A549 (cell line): ENCODE measurements around the gene MT2A. TPM values are rescaled to one million over a fixed set of nuclear protein-coding genes. Genes with fewer than 3 reads are reported as not detected.

ENCODE experiments used
- ATAC-seq, 2 experiments: fragments of 200-7000 bp in 1 of 2; fragments of >200 bp in 1 of 2; cut with Nextera tagmentation in 1 of 2; cut with Tn5 transposase in 1 of 2; 3 replicates each; pipeline versions ENCODE4 v1.8.0 to v1.9.1; 2018 to 2020; ENCODE audit warnings: mild to moderate bottlenecking in 1 of 2, moderate library complexity in 1 of 2
- CTCF ChIA-PET: fragments of 300-600 bp; sonication (Branson Sonifier 250); formaldehyde crosslinking; extraction: SDS; loops from one replicate; lab custom pipeline; 2021; ENCODE audit warnings: antibody characterized with exemption, inconsistent platforms; lab: Yijun Ruan, JAX
- POLR2A ChIA-PET: fragments of 350-600 bp; formaldehyde crosslinking; extraction: SDS; loops from one replicate; lab custom pipeline; 2021; ENCODE audit warnings: antibody characterized with exemption, inconsistent platforms; lab: Yijun Ruan, JAX
- DNase-seq, 2 experiments: peaks; one replicate each; pipeline versions ENCODE4 v3.0.0 to v3.0.0-alpha.2; 2011 to 2016; ENCODE audit warnings: low read depth in 1 of 2, low spot score in 1 of 2
- FAIRE-seq: peaks from 2 replicates; lab custom pipeline; 2011; peaks lifted over from hg19 to GRCh38; lab: Jason Lieb, UNC
- H3K27ac ChIP-seq, 2 experiments: fragments of >200 bp; sonication (Bioruptor Twin); formaldehyde crosslinking; 3 replicates each; pipeline ENCODE4 v1.5.1; 2016 to 2017
- H3K4me1 ChIP-seq: fragments of >200 bp; sonication (Bioruptor Twin); formaldehyde crosslinking; 3 replicates; pipeline ENCODE4 v1.6.1; 2016
- H3K4me2 ChIP-seq: fragments of >200 bp; sonication (Bioruptor Twin); formaldehyde crosslinking; 3 replicates; pipeline ENCODE4 v1.6.1; 2016
- H3K4me3 ChIP-seq: fragments of >200 bp; sonication (Bioruptor Twin); formaldehyde crosslinking; 3 replicates; pipeline ENCODE4 v1.5.1; 2016
- H3K9me3 ChIP-seq: fragments of >200 bp; sonication (Bioruptor Twin); formaldehyde crosslinking; 3 replicates; pipeline ENCODE4 v1.6.1; 2016
- ATOH8 ChIP-seq: fragments of 250-450 bp; sonication (Bioruptor Pico); IDR thresholded peaks from 2 replicates; pipeline ENCODE4 v1.5.0; 2020; ENCODE audit warnings: low read depth, mild to moderate bottlenecking, moderate library complexity
- CBX2 ChIP-seq: fragments of 200-600 bp; sonication (generic); IDR thresholded peaks from 2 replicates; pipeline ENCODE4 v1.6.1; 2016; ENCODE audit warnings: low read depth, mild to moderate bottlenecking, borderline replicate concordance
- CTCF ChIP-seq: fragments of >200 bp; sonication (Bioruptor Twin); formaldehyde crosslinking; IDR thresholded peaks from 3 replicates; pipeline ENCODE4 v1.5.1; 2016
- E2F6 ChIP-seq: IDR thresholded peaks from 2 replicates; pipeline ENCODE4 v1.6.1; 2012; ENCODE audit warnings: low read depth, borderline replicate concordance
- EHF ChIP-seq: fragments of 250-450 bp; sonication (Bioruptor Pico); IDR thresholded peaks from 2 replicates; pipeline ENCODE4 v1.5.0; 2020; ENCODE audit warnings: mild to moderate bottlenecking
- ELK1 ChIP-seq: fragments of 150-350 bp; IDR thresholded peaks from 2 replicates; pipeline ENCODE4 v1.6.1; 2014; ENCODE audit warnings: low read depth, mild to moderate bottlenecking, low read length
- FOSB ChIP-seq: fragments of 250-450 bp; sonication (Bioruptor Pico); IDR thresholded peaks from 2 replicates; pipeline ENCODE4 v1.5.0; 2020; ENCODE audit warnings: mild to moderate bottlenecking, moderate library complexity
- HDAC2 ChIP-seq: fragments of 200-600 bp; sonication (generic); IDR thresholded peaks from 2 replicates; pipeline ENCODE4 v1.6.1; 2016
- HEYL ChIP-seq: fragments of 250-450 bp; sonication (Bioruptor Pico); IDR thresholded peaks from 2 replicates; pipeline ENCODE4 v1.8.0; 2021; ENCODE audit warnings: mild to moderate bottlenecking, moderate library complexity
- KDM1A ChIP-seq: fragments of 200-600 bp; sonication (generic); IDR thresholded peaks from 2 replicates; pipeline ENCODE4 v1.6.1; 2016; ENCODE audit warnings: low read depth, mild to moderate bottlenecking
- KDM5A ChIP-seq: fragments of 200-600 bp; sonication (generic); IDR thresholded peaks from 2 replicates; pipeline ENCODE4 v1.6.1; 2016; ENCODE audit warnings: antibody characterized with exemption, mild to moderate bottlenecking
- MAX ChIP-seq: IDR thresholded peaks from 2 replicates; pipeline ENCODE4 v1.6.1; 2012
- NPAS2 ChIP-seq: fragments of 250-450 bp; sonication (Bioruptor Pico); IDR thresholded peaks from 2 replicates; pipeline ENCODE4 v1.8.0; 2022; ENCODE audit warnings: mild to moderate bottlenecking, moderate library complexity, borderline replicate concordance
- NR3C1 ChIP-seq: fragments of >200 bp; sonication (Bioruptor Twin); formaldehyde crosslinking; IDR thresholded peaks from 3 replicates; pipeline ENCODE4 v1.6.1; 2017
- PBX3 ChIP-seq: IDR thresholded peaks from 2 replicates; pipeline ENCODE4 v1.6.1; 2012
- PHF8 ChIP-seq: fragments of 200-600 bp; sonication (generic); IDR thresholded peaks from 2 replicates; pipeline ENCODE4 v1.6.1; 2016; ENCODE audit warnings: low read depth, mild to moderate bottlenecking, antibody characterized with exemption, moderate library complexity, borderline replicate concordance
- POLR2A ChIP-seq: IDR thresholded peaks from 2 replicates; pipeline ENCODE4 v1.6.1; 2012; ENCODE audit warnings: mild to moderate bottlenecking, low read length
- POLR2AphosphoS2 ChIP-seq: conservative IDR thresholded peaks from 2 replicates; pipeline ENCODE4 v1.6.1; 2012; ENCODE audit warnings: low read length, improper control_type of control experiment, inconsistent platforms
- RAD21 ChIP-seq, 2 experiments: fragments of >200 bp in 1 of 2; sonication (Bioruptor Twin) in 1 of 2; formaldehyde crosslinking in 1 of 2; IDR thresholded peaks in 1 of 2; conservative IDR thresholded peaks in 1 of 2; 2 replicates in 1 of 2; 3 replicates in 1 of 2; pipeline ENCODE4 v1.6.1; 2012 to 2018; ENCODE audit warnings: inconsistent platforms in 1 of 2
- REST ChIP-seq: fragments of 200-600 bp; sonication (generic); IDR thresholded peaks from 2 replicates; pipeline ENCODE4 v1.6.1; 2016; ENCODE audit warnings: antibody characterized with exemption, mild to moderate bottlenecking, moderate library complexity
- RFX5 ChIP-seq: fragments of 450-650 bp; IDR thresholded peaks from 2 replicates; pipeline ENCODE4 v1.7.1; 2014; ENCODE audit warnings: antibody characterized with exemption, mild to moderate bottlenecking, moderate library complexity
- RNF2 ChIP-seq: fragments of 200-600 bp; sonication (generic); IDR thresholded peaks from 2 replicates; pipeline ENCODE4 v1.6.1; 2016; ENCODE audit warnings: low read depth, mild to moderate bottlenecking, antibody characterized with exemption, moderate library complexity, borderline replicate concordance
- SMC3 ChIP-seq: fragments of >200 bp; sonication (Bioruptor Twin); formaldehyde crosslinking; IDR thresholded peaks from 3 replicates; pipeline ENCODE4 v1.6.1; 2018; ENCODE audit warnings: inconsistent platforms
- TP53 ChIP-seq: fragments of 250-450 bp; sonication (Bioruptor Pico); IDR thresholded peaks from 2 replicates; pipeline ENCODE4 v1.5.0; 2021; ENCODE audit warnings: mild to moderate bottlenecking, moderate library complexity
- ZFP36 ChIP-seq: fragments of 450-650 bp; IDR thresholded peaks from 2 replicates; pipeline ENCODE4 v1.6.1; 2014; ENCODE audit warnings: borderline replicate concordance; ENCODE audit not compliant: partially characterized antibody
- WGBS: methylation state at CpG from one replicate; pipeline ENCODE4 v1.1.6; 2017; ENCODE audit errors: missing lambda C conversion rate; 5-methylcytosine and 5-hydroxymethylcytosine counted together
- polyA plus RNA-seq, 4 experiments: library from polyadenylated mRNA; depleted of rRNA in 3 of 4; stranded (reverse); fragments of >200 nt; fragmentation: RNase III in 1 of 4; extraction: RNeasy Plus Mini Kit Qiagen cat#74134 plus additional on column Dnase treatment in 1 of 4; gene quantifications; 2 replicates in 3 of 4; 3 replicates in 1 of 4; pipeline ENCODE4 v1.2.3, GENCODE V29; 2011 to 2017

MT2A gene
- polyA plus RNA-seq, 2 of the 4 experiments (the other 2 are of a cell fraction), result 39.1 to 305 TPM

- CTCF ChIA-PET, result interaction anchor here (0.6 to 19.7 kb wide), 25 partner anchors 9 to 258 kb away, joined by 3 to 340 read pairs (median 4); partner anchors contain the start of genes MT1A, MT1B, MT1E and MT1F
- TF ChIP-seq FOSB (CRISPR knock-in tag), result no peak
- no peak for TF ChIP-seq PHF8
- TF ChIP-seq MAX, result no peak
- TF ChIP-seq HEYL (CRISPR knock-in tag), result no peak
- no peak for TF ChIP-seq KDM5A
- no peak for TF ChIP-seq RNF2
- peak; percentile 65 to 71 for TF ChIP-seq RAD21 (conservative IDR thresholded peaks at IDR 0.05 in 1 of 2, IDR thresholded peaks at IDR 0.05 in 1 of 2)
- peak; percentile 78 for TF ChIP-seq SMC3
- peak; percentile 52 for TF ChIP-seq CTCF
- WGBS, result 69% methylated on average over 4 of the region's 4 CpGs
Measured at GRCh38 chr16:56603589-56603988, 4.8 kb upstream of the MT2A start.

GRCh38 chr16:56604966-56605365 is 3.4 kb upstream of the MT2A start:
- no peak for TF ChIP-seq ZFP36
- no peak for TF ChIP-seq NR3C1
- no peak for TF ChIP-seq PHF8
- TF ChIP-seq CBX2, result no peak
- no peak for TF ChIP-seq ELK1
- TF ChIP-seq E2F6, result no peak
- no peak for TF ChIP-seq FOSB (CRISPR knock-in tag)
- TF ChIP-seq ATOH8 (CRISPR knock-in tag), result no peak
- TF ChIP-seq EHF (CRISPR knock-in tag), result no peak
- no peak for TF ChIP-seq NPAS2 (CRISPR knock-in tag)
- TF ChIP-seq HDAC2, result no peak
- TF ChIP-seq TP53 (CRISPR knock-in tag), result no peak
- TF ChIP-seq PBX3, result no peak
- no peak for TF ChIP-seq POLR2A
- no peak for TF ChIP-seq KDM1A
- no peak for TF ChIP-seq RAD21 (conservative IDR thresholded peaks at IDR 0.05 in 1 of 2, IDR thresholded peaks at IDR 0.05 in 1 of 2)
- no peak for TF ChIP-seq KDM5A
- no peak for TF ChIP-seq REST
- TF ChIP-seq RFX5, result no peak
- no peak for TF ChIP-seq POLR2AphosphoS2
- DNase-seq, result no peak
- no peak for FAIRE-seq
- no peaks in the 10 kb centered on the region for H3K9me3 ChIP-seq
- WGBS, result 94% methylated on average over 4 of the region's 4 CpGs
- H3K4me3 ChIP-seq, result no peak overlapping the region
- H3K4me1 ChIP-seq, result peaks cover 42% of the 10 kb centered on the region
- ATAC-seq, result no peak
- ChIA-PET CTCF (interaction anchor here (1.1 to 19.7 kb wide), 12 partner anchors 12 to 185 kb away, joined by 3 to 340 read pairs (median 6); partner anchors contain the start of genes MT1A, MT1B and MT1F), POLR2A (interaction anchor here (10.8 kb wide), 1 partner anchor 79 kb away, joined by 185 read pairs; the partner anchor contains the start of gene MT1X)
- peak overlapping the region; percentile 93 to 96 for H3K27ac ChIP-seq
- no peak overlapping the region; the same call in 2 of the 3 replicates for H3K4me2 ChIP-seq

More at GRCh38 chr16:56603589-56603988, 4.8 kb upstream of the MT2A start:
- no peak overlapping the region for H3K4me3 ChIP-seq
- ATAC-seq (no peak), DNase-seq (peak; percentile 67 to 78), FAIRE-seq (no peak)
- no peaks in the 10 kb centered on the region for H3K9me3 ChIP-seq
- POLR2A ChIA-PET, result interaction anchor here (0.9 to 10.8 kb wide), 3 partner anchors 40 to 98 kb away, joined by 4 to 185 read pairs (median 6); partner anchors contain the start of gene MT1X
- H3K27ac ChIP-seq, result peak overlapping the region; percentile 93 to 96; a peak in 5 of 6 replicates
- H3K4me2 ChIP-seq, result no peak overlapping the region
- H3K4me1 ChIP-seq, result peaks cover 38% of the 10 kb centered on the region
